Stimulated activated CD4-positive, alpha-beta T cell treated with anti-CD3 and anti-CD28 coated beads, Interleukin-15, amount 100 ng/mL, for 24 hours (primary cell): ENCODE data around the gene CHD8.

Experiments used
- DNase-seq: peaks from one replicate; pipeline ENCODE4 v3.0.0-alpha.2; 2020

Gene CHD8

GRCh38 chr14:21369949-21370679, 85.8 kb downstream of the CHD8 start:
- DNase-seq = no peak

GRCh38 chr14:21367582-21368144, 88.3 kb downstream of the CHD8 start:
- no peak for DNase-seq

GRCh38 chr14:21356511-21356910, 99.4 kb downstream of the CHD8 start:
- DNase-seq = no peak

GRCh38 chr14:21352587-21352986, 103.3 kb downstream of the CHD8 start:
- no peak for DNase-seq

- no peak for DNase-seq
These were observed 105.4 kb downstream of the CHD8 start for GRCh38 chr14:21350539-21350938.

- DNase-seq = no peak
These were observed 108.7 kb downstream of the CHD8 start for GRCh38 chr14:21347201-21347600.

GRCh38 chr14:21346532-21347135, 109.3 kb downstream of the CHD8 start:
- DNase-seq = no peak

GRCh38 chr14:21343035-21343794, 112.7 kb downstream of the CHD8 start:
- DNase-seq = no peak
